Epidermal melanocyte (primary cell): Measurements from ENCODE around the gene INPP4A.

Experiments used
- DNase-seq: peaks from one replicate; pipeline ENCODE4 v3.0.0; 2011; ENCODE audit warnings: low spot score; ENCODE audit not compliant: insufficient read length

The INPP4A gene

GRCh38 chr2:98510322-98510662 is 65.6 kb downstream of the INPP4A start:
- DNase-seq, result no peak

DNA sequence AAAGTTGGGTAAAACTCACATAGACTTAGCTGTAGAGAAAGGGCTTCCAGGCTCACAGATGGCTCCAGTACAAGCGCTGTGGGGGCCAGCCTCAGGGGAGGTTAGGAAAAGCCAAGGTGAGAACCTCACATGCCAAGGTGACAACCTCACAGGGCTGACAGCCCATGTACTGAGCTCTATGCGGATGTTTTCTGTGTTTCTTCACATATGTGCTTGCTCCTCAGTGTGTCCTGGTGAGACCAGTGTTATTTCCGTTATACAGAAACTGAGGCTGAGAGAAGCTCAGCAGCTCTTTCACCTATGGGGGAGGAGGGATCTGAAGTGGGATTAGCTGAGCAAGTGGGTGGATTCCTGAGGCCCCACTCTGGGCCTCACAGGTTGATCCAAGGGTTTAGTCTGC is 67.3 kb downstream of the INPP4A start:
- DNase-seq, result no peak

- DNase-seq, result no peak
Observed at GRCh38 chr2:98512699-98513098, 68.0 kb downstream of the INPP4A start.

DNA sequence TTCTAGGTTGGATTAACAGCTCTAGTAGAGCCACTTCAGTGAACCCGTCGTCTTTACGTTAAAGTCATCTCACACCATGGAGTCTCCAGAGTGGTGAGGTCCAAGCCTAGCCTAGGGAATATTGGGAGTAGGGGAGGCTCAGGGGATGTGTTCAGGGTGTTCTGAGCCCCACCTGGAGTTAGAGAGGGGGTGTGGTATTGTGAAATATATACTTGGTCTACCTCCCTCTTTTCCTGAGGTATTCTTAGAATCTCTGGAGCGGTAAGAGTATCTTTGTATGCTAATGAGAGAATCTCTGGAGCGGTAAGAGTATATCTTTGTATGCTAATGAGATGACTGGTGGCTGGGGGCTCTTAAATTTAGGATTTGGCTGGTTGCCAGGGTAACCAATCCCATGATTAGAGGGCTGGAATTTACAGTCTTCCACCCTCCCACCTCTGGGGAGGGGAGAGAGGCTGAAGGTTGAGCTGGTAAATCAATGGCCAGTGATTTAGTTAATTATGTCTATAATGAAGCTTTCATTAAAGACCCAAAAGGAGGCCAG is 69.5 kb downstream of the INPP4A start:
- no peak for DNase-seq

DNA sequence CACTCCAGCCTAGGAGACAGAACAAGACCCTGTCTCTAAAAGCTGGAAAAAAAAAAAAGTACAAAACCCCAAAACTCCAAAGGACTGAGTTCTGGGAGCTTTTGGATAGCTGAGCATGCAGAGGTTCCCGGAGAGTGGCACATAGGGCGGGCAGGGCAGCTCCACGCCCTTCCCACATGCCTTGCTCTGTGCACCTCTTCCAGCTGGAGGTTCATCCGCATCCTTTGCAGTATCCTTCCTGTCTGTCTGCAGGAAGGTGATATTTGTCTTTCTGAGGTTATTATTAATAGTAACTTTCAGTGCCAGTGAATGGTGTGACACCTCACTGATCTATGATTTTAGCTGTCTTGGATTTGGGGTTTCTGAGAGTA is 70.2 kb downstream of the INPP4A start:
- no peak for DNase-seq

GRCh38 chr2:98515250-98515991 is 70.8 kb downstream of the INPP4A start:
- no peak for DNase-seq

DNA sequence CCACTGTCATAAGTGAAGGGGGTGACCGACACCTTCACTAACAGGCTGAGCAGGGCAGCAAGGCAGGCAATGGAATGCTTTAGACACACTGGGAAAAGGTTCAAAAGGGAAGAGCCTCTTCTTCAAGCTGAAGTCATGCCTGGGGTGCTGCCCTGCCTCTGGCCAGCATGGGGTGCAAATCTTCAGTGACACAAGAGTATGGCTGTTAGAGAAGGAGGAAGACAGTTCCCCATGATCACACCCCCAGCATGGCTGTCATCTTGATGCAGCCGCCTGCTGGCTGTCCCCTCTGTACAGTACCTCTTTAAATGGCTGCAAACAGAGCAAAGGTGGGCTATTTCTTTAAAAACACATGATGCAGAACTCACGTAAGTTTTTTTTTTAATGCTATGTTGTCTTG is 71.9 kb downstream of the INPP4A start:
- DNase-seq, result no peak

GRCh38 chr2:98517636-98518035 is 73.0 kb downstream of the INPP4A start:
- DNase-seq, result no peak

DNA sequence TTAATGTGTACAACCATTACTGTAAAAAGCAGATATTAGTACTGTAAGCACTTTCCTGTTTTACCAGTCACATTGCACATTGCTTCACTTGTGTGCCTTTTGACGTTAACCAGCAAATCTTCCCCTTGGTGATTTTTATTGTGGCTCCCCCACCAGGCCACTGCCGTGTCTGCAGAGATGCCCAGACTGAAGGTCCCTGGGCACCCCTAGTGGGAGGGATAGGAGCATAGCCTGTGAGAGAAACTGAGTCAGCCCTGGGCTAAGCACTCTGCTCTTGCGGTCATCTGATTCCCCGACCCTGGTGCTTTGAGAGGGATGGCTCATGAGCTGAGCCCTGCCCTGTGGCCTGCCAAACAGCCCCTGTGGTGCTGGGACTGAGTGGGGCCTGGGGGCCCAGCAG is 73.4 kb downstream of the INPP4A start:
- no peak for DNase-seq

DNA sequence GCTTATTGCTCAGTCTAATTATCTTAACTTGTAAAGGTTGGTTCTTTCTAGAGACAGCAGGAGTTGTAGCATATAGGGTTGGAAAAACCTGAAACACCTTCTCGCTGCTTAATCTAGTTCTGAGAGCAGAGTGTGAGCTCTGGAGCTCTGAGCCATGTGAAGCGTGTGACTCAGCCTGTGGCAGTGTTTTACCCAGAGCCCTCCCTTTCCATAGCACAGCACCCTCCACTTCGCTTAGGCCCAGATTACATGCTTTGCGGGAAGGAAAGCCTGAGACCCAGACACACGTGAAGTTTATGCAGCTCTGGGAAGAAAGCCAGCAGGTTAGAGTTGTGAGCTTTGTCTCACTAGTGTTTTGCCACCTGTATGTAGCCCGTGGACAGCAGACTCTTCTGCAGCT is 74.5 kb downstream of the INPP4A start:
- no peak for DNase-seq

DNA sequence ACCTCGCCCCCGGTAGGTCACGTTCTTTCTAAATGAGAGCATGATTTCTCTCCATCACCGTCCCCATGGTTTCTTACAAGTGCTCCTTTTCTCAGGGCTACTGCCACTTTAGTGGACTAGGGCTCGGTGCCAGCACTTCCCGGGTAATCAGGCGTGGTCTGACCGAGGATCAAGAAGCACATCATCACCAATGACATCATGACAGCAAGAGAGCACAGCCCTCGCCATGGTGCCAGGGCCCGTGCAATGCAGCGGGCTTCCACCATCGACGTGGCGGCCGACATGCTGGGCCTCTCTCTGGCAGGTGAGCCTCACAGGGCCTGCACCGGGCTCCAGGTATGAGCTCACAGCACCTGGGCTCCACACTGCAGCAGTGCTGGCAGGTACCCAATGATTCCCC is 75.2 kb downstream of the INPP4A start:
- DNase-seq, result no peak

GRCh38 chr2:98520806-98521205 is 76.1 kb downstream of the INPP4A start:
- no peak for DNase-seq

- DNase-seq, result no peak
Observed at GRCh38 chr2:98521266-98521665, 76.6 kb downstream of the INPP4A start.

DNA sequence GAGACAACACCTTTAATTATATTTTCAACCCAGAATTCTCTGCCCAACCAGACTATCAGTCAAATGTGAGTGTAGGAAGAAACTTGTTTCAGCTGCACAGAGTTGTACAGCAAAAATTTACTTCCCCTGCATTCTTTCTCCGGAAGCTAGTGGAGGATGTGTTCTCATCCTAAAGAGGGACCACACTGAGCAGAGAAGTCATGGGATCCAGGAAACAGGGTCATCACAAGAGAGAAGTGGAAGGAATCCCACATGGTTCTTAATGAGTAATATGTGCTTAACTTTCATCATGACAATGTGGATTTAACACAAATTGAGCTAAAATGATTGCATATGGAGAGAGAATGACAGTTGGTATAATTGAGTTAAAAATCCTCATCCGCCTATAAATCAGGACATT is 78.2 kb downstream of the INPP4A start:
- no peak for DNase-seq

DNA sequence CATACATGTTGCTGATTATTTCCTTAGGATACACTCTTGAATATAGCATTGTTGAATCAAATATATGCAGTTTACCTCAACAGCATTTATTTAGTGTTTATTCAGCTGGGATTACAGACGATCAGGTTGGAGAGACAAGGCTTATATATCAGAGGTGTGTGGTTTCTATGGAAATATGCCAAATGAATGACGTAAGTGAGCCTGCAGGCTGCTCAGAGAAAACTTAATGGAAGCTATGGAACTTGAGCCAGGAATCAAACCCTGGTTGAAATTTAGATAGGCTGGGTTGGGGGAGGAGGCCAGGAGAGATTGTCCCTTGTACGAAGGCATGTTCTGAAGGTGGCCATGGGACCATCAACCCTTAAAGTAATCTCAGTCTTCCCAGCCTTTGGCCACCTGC is 79.5 kb downstream of the INPP4A start:
- DNase-seq, result no peak

- no peak for DNase-seq
Observed at GRCh38 chr2:98528349-98528748, 83.7 kb downstream of the INPP4A start.

DNA sequence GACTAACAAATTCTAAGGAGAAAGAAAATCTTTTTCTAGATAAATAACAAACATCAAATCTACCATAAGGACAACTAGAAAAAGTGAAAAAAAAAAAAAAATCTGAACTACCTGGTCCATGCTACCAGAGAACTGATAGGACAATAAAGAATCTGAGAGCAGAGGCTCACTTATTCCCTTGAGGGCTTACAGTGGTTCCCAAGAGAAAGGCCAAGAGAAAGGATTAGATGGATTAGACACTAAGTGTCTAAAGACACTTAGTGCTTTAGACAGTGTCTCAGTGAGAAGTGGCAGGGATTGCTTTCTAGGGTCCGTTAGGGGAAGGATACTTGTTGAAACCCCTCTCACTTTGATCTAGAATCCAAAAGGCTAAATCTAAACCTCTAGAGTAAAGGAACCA is 85.5 kb downstream of the INPP4A start:
- DNase-seq, result no peak

DNA sequence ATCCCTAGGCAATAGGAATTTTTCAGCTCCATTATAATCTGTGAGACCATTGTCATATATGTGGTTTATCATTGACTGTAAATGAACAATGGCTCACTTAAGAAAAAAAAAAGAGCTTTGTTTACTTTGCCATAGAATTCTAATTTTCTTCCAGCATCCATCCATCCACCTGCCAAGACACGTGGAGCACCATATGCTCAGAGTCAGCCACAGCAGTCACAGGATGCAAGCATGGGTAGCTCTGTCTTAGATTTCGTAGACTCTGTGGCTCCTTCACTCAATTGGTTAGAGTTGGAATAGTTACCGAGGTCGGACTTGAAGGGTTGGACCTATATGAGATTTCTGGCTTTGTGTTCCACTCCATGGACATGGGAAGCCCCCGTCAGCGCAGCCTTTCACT is 88.1 kb downstream of the INPP4A start:
- no peak for DNase-seq

DNA sequence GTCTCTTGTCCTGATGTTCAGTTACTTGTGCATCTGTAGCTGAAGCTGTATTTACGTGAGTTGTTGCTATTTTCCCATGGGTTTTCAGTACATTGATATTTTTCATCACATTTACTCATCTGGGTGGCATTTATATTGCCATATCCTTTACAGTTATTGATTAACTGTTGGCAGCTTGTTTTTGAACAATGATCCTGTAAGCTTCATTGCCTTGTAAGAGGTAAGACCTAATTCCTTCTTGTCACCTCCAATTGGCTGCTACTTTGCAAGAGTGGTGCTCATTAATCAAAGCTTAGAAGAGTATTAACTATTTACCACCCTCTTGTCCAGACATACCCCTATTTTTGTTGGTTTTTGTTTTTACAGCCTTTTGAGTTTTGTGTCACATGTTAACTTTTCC is 88.9 kb downstream of the INPP4A start:
- no peak for DNase-seq

GRCh38 chr2:98534761-98535160 is 90.1 kb downstream of the INPP4A start:
- no peak for DNase-seq

GRCh38 chr2:98535971-98536677 is 91.5 kb downstream of the INPP4A start:
- DNase-seq, result no peak

DNA sequence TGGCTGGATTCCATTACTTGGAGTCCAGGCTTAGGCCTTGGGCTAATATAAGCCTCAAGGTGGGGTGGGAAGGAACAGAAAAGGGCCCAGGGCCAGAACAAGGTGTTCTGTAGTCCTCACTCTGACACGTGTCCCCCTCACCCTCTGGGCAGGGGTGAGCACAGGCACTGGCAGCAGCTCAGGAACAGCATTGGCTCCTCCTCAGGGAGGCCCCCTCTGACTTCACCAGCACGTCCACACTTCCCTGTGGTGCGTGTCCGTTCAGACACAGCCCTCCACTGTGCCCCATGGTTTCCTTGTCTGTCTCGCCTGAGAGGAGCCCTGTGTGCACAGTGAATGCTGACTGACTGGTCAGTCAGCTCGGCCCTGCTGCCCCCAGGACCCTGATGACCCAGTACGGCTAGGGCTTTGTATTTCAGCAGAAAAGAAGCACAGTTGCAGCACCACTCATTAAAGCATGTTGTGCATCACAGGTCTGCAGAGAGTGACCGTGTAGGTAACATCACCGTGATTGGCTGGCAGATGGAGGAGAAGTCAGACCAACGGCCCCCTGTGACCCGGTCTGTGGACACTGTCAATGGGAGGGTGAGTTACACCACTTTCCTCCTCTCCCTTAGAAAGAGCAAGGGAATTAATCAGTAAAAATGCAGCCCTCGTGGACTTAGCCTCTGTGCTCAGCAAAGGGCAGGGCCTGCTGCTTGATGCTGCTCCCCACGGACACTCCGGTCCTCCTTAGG is 92.9 kb downstream of the INPP4A start:
- DNase-seq, result no peak
